ENCODE results near the gene CHEK1. TPM values are rescaled to one million over a fixed set of nuclear protein-coding genes. Genes with fewer than 3 reads are reported as not detected.

The CHEK1 gene
- total and polyA plus RNA-seq, 9 of the 15 experiments (the other 6 are each of a cell fraction or from before 2014, with no cell fraction given): 62.6 to 108 (median 87.5) TPM

DNA sequence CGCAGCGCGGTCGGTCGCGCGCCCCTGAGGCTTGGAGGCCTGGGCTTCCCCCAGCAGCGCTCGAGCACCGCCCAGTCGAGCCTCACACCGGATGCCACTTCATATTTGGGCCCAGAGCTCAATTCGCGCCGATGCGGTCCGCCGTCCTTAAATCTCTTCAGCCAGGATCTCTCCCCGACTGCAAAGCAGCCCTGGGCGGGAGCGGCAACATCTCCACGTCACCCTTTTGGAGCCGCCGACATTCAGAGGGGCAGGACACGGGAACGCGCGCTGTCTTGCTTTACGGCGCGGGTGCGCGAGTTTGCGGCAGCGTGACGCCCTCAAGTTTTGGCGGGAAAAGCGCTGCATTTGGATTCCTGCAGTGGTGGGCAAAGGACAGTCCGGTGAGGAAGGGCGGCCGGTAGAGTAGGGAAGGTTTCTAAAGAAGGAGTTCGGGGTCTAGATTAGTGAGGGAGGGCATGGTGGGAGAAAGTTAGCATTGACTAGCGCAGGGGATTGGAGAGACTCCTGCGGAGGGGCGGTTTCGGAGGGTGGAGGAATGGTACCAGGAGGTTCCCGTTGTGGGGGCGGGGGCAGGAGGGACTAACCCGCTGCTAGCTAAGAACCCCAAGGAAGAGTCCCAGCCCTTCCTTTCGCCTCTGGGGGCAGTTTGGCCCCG, 796 bp downstream of the CHEK1 start (continued):
- TF ChIP-seq, protein P1, sequence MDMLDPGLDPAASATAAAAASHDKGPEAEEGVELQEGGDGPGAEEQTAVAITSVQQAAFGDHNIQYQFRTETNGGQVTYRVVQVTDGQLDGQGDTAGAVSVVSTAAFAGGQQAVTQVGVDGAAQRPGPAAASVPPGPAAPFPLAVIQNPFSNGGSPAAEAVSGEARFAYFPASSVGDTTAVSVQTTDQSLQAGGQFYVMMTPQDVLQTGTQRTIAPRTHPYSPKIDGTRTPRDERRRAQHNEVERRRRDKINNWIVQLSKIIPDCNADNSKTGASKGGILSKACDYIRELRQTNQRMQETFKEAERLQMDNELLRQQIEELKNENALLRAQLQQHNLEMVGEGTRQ (CRISPR knock-in tag; IDR thresholded peaks at IDR 0.05): 0 out of 2 replicates have a peak, but pooled peaks have one; percentile 1
- TF ChIP-seq SOX6 (IDR thresholded peaks at IDR 0.05) (peak; percentile 41; the same call in 1 of the 2 replicates), TBP (optimal IDR thresholded peaks at IDR 0.05; ENCODE audit: low read depth, low read length) (peak; percentile 96), MCM5 (IDR thresholded peaks at IDR 0.05; ENCODE audit: low read depth) (no peak), PHF8 (IDR thresholded peaks at IDR 0.05; ENCODE audit: borderline replicate concordance, low read length) (peak; percentile 93), KDM5B (IDR thresholded peaks at IDR 0.05; ENCODE audit: insufficient replicate concordance, low read depth, low read length) (peak; percentile 87), THRAP3 (IDR thresholded peaks at IDR 0.05; ENCODE audit: borderline replicate concordance) (peak; percentile 80; the same call in 1 of the 2 replicates), NCOA6 (IDR thresholded peaks at IDR 0.05) (no peak), ADNP (tag; IDR thresholded peaks at IDR 0.05) (no peak), NR2F6 (CRISPR knock-in tag; IDR thresholded peaks at IDR 0.05) (no peak), SIN3B (IDR thresholded peaks at IDR 0.05; ENCODE audit: low read depth) (peak; percentile 62), PCBP2 (IDR thresholded peaks at IDR 0.05; ENCODE audit: low read depth, low read length, poor library complexity, severe bottlenecking) (no peak), POU5F1 (IDR thresholded peaks at IDR 0.05; ENCODE audit: borderline replicate concordance, low read depth, low read length, partially characterized antibody) (no peak), KAT7 (CRISPR knock-in tag; IDR thresholded peaks at IDR 0.05; ENCODE audit: borderline replicate concordance) (peak; percentile 90; the same call in 1 of the 2 replicates)
- TF ChIP-seq, protein P2, sequence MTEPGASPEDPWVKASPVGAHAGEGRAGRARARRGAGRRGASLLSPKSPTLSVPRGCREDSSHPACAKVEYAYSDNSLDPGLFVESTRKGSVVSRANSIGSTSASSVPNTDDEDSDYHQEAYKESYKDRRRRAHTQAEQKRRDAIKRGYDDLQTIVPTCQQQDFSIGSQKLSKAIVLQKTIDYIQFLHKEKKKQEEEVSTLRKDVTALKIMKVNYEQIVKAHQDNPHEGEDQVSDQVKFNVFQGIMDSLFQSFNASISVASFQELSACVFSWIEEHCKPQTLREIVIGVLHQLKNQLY (CRISPR knock-in tag; conservative IDR thresholded peaks at IDR 0.05): peak; percentile 64 to 66; a peak in 1 of 4 replicates
- TF ChIP-seq, protein P3, sequence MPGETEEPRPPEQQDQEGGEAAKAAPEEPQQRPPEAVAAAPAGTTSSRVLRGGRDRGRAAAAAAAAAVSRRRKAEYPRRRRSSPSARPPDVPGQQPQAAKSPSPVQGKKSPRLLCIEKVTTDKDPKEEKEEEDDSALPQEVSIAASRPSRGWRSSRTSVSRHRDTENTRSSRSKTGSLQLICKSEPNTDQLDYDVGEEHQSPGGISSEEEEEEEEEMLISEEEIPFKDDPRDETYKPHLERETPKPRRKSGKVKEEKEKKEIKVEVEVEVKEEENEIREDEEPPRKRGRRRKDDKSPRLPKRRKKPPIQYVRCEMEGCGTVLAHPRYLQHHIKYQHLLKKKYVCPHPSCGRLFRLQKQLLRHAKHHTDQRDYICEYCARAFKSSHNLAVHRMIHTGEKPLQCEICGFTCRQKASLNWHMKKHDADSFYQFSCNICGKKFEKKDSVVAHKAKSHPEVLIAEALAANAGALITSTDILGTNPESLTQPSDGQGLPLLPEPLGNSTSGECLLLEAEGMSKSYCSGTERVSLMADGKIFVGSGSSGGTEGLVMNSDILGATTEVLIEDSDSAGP (CRISPR knock-in tag; IDR thresholded peaks at IDR 0.05): peak; percentile 73; the same call in 1 of the 2 replicates
- TF ChIP-seq, protein P4, sequence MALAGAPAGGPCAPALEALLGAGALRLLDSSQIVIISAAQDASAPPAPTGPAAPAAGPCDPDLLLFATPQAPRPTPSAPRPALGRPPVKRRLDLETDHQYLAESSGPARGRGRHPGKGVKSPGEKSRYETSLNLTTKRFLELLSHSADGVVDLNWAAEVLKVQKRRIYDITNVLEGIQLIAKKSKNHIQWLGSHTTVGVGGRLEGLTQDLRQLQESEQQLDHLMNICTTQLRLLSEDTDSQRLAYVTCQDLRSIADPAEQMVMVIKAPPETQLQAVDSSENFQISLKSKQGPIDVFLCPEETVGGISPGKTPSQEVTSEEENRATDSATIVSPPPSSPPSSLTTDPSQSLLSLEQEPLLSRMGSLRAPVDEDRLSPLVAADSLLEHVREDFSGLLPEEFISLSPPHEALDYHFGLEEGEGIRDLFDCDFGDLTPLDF (CRISPR knock-in tag; IDR thresholded peaks at IDR 0.05): peak; percentile 100
- TF ChIP-seq, protein P5, sequence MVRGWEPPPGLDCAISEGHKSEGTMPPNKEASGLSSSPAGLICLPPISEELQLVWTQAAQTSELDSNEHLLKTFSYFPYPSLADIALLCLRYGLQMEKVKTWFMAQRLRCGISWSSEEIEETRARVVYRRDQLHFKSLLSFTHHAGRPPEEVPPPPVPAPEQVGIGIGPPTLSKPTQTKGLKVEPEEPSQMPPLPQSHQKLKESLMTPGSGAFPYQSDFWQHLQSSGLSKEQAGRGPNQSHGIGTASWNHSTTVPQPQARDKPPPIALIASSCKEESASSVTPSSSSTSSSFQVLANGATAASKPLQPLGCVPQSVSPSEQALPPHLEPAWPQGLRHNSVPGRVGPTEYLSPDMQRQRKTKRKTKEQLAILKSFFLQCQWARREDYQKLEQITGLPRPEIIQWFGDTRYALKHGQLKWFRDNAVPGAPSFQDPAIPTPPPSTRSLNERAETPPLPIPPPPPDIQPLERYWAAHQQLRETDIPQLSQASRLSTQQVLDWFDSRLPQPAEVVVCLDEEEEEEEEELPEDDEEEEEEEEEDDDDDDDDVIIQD (CRISPR knock-in tag; IDR thresholded peaks at IDR 0.05): no peak
- TF ChIP-seq, protein P6, sequence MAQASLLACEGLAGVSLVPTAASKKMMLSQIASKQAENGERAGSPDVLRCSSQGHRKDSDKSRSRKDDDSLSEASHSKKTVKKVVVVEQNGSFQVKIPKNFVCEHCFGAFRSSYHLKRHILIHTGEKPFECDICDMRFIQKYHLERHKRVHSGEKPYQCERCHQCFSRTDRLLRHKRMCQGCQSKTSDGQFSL (CRISPR knock-in tag; IDR thresholded peaks at IDR 0.05): no peak
- TF ChIP-seq, protein P6 (tag; IDR thresholded peaks at IDR 0.05): no peak
